NOMO-1 (cell line): ENCODE data around the gene DAB2IP.
"Not testable (repeated sequence)": the region's sequence is repeated elsewhere in the genome, so short reads cannot be mapped to it uniquely, and the experiment has no call there.

Source experiments
- DNase-seq, 2 experiments: peaks; one replicate each; lab custom pipeline; 2025; ENCODE audit not compliant: unreplicated experiment in 2 of 2; lab: John Stamatoyannopoulos, UW

Gene DAB2IP

DNA sequence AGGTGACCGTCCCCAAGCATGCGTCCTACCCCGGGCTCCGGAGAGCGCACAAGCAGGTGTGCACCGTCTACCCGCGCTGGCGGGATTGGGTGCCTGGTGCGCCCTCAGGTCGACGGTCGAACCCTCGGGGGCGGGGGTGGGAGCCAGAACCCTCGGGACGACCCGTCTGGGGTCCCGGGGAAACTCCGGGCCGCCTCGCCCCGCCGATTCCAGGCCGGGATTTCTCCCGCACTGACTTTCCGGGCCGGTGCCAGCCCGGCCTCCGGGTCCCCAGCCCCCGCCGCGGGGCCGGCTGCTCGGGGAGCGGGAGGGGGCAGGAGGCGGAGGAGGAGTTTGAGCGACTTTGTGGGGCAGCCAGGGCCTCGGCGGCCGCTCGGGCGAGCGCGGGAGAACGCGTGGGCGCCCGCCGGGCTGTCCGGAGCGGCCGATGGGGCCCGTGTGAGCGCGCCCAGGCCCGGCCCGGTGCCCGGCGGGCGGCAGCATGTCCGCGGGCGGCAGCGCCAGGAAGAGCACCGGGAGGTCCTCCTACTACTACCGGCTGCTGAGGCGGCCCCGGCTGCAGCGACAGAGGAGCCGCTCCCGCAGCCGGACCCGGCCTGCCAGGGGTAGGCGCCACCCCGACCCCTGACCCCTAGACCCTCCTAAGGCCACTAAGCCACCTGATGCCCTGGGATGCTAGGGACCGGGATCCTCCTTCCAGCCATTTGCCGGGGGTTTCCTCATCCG is at the start of gene DAB2IP:
Gene DAB2IP (plus strand): TSS at position 340 of the 726 bp plus-strand sequence. CDS start 142 bp downstream, at position 482.
- peak in 1 of 2 experiments; percentile 11 for DNase-seq

DNA sequence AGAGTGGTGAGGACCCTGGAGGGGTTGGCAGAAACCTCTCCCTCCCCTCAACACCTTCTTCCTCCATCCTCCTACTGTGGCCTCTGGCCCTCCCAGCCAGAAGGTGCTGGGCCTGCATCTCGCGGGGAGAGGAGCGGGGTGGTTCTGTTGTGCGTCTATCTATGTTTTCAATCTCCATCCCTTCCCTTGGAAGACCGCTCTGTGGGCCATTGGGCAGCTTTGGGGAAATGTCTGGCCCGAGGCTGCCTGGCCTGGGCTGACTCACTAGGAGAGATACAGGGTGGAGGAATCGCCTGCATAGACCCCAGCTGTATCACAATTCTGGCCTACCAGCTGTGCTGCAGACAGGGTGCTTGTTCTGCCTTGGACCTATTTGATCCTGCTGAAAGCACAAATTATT is 48.4 kb upstream of the DAB2IP start:
- DNase-seq = no peak

DNA sequence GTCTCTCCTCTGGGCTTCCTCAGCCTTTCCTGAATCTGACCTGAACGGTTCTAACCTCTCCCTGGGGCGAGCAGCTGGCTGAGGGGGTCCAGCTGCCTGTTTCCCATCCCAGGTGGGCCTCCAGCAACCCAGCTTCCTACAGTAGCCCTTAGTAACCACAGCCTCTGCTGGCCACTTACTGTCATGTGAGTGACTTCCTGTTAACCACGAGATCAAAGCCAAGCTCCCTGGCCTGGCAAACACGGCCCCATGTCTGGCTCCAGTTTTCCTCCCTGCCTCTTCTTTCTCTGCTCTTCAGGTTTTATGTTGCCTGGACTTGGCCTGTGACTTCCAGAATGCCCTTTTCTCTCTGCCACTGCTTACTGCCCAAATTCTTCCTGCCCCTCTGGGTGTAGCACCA is 47.2 kb upstream of the DAB2IP start:
- peak; percentile 26 to 73 for DNase-seq

DNA sequence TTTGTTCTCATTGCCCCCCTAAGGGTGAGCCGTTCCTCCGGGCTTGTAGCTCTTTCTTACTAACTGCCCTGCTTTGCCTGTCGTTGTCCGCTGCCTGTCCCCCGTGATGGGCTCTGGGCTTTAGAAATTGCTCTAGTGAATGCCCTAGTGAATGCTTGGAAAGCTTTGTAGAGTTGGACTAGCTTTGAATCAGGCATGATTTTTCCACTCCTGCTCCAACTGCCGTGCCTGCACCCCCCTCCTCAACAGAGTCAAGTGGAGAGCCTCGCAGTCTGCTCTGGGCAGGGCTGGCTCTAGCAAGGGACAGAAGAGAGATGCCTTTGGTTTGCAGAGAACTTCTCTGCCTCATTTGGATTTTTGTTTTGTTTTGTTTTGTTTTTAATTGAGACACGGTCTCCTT is 46.8 kb upstream of the DAB2IP start:
- DNase-seq = no peak

- DNase-seq = peak in 1 of 2 experiments; percentile 17
Observed at GRCh38 chr9:121607434-121608167, 43.8 kb upstream of the DAB2IP start.

DNA sequence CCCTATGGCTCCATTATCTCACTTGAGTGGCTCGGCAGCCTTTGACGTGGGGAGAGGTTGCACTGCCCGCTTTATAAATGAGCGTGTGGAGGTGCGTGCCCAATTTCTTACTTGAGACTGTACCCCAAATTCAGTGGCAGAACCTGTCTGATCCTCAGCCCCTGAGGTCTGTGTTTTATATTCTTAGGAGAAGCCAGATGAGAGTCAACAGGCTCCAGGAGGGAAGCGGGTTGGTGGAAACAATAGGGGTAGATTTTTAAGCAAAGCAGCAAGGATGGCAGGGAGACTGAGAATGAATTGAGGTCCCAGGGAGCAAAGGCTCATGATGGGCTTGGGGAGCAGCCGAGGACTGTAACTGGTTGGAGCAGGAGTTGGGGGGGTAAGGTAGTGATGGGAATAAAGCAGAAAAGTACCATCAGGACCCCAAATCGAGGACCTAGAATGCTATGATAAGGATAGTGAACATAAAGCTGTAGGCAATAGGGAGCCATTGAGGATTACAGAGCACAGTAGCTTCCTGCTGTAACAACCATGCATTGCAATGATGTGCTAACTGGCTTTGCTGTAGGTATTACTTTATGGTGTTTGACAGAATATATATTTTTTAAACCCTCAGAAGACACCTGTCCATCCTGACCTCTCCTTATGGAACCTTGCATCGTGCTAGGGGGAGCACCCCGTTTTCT is 43.1 kb upstream of the DAB2IP start:
- no peak for DNase-seq

DNA sequence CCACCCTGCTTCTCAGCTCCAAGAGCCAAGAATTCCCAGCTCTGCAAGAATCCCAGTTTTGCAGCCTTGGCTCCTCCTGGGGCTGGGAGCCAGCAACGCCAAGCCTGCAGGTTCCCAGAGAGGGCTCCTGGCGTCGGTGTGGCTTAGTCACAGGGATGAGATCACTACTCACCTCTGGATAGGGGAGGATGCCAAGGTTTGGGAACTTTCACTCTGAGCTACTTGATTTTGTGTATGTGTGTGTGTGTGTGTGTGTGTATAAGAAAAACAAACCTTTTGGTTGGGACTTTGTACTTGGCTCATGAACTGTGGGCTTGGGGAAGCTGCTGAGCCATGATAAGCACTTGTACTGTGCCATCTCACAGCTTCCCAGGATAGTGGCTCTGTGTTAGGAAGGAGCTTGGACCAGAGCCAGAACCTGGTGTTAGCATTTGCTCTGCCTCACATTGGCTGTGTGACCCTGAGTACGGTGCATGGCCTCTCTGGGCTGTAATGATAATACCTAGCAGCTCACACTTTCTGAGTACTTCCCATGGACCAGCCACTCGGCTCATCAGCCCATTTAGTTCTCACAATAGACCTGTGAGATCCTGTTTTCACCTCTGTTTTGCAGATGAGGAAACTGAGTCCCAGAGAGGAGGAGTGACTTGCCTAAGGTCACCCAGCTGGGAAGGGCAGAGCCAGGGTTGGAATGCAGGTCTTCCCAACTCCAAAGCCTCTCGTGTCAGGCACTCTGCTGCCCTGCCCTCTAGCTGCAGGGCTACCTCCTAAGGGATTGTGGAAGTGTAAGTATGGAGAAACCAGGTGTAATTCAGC is 41.4 kb upstream of the DAB2IP start:
- no peak for DNase-seq

DNA sequence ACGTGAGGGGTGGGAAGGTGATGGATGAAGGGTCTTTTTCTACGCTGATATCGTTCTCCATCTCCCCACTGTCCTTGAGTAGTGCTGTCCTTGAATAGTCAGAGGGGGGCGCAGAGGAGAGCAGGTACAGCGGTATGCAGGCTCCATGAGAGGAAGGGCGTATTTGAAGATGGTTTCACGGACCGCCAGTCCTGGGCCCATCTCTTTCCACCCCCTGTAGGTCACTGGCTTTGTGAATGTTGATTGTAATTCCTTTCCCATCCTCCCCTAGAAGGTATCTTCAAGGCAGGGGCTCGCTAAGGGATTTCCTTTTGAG is 40.8 kb upstream of the DAB2IP start:
- no peak for DNase-seq

DNA sequence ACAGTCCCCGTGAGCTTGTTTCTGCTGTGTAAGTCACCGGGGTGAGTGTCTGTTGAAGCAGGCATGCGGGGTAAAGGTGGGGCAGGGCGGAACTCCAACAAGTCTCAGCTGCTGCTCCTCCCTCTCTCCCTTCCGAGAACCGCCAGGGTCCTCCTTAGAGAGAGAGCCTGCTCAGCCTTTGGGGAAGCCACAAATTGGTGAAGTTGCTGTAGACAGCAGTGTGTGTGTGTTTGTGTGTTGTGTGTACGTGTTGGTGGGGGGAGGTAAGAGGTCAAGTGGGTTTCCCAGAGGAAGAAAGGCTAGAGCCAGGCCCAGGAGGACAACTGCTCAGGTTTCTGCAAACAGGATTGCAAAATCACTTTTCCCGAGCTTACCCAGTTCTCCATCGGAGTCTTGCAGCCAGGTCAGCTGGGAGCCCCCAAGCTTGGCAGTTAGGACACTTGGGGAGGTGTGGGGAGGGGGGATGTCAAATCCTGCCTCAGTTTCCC is 38.9 kb upstream of the DAB2IP start:
- DNase-seq = peak in 1 of 2 experiments; percentile 32

DNA sequence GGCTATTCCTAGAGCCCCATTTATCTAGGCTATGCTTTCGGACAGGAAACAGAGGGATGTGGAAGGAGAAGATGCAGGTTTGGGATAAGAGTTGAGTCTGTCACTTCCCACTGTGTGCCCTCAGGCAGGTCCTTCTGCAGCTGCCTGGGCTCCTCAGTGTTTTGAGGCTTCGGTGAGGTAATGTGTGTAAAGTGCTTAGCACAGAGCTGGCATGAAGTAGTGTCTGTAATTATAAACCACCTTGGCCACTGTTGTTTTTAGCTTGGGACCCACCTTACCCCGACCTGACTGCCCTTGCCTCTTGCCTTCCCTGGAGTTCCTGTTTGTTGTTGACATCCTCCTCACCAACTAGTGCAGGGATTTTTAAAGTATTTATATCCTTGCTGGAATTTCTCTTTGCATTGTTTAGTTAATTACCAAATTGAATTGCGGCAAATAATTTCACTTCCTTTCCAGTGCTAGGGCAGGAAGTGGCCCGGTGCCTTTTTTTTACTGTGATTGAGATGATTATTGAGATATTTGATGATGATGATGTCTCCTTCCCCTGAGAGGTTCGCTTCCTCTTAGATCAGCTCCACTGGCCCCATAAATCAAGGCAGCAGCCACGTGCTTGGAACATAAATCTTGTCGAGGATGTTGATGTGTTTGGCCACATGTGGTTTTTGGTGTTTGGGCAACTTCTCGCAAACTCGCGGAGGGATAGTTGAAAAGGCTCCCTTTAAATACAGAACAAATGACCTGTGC is 38.3 kb upstream of the DAB2IP start:
- DNase-seq = peak; percentile 78 to 93

GRCh38 chr9:121616123-121616755 is 35.2 kb upstream of the DAB2IP start:
- DNase-seq = no peak

DNA sequence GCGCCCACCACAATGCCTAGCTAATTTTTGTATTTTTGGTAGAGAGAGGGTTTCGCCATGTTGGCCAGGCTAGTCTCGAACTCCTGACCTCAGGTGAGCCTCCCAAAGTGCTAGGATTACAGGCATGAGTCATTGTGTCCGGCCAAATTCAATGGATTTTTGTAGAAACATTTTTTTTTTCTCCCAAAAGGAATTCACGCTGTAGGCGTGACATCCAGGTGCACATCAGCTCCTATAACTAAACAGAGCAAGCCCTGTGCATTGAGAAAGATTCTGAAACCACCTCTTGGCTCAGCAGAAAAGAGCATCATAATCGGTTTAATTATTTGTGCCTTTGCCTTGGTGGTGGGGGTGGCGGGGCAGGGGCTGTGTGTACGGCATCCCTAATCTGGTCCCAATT is 32.9 kb upstream of the DAB2IP start:
- DNase-seq = no peak

- not testable (repeated sequence) for DNase-seq
Observed at GRCh38 chr9:121618910-121619309, 32.5 kb upstream of the DAB2IP start.

GRCh38 chr9:121619545-121620324 is 31.7 kb upstream of the DAB2IP start:
- no peak for DNase-seq

DNA sequence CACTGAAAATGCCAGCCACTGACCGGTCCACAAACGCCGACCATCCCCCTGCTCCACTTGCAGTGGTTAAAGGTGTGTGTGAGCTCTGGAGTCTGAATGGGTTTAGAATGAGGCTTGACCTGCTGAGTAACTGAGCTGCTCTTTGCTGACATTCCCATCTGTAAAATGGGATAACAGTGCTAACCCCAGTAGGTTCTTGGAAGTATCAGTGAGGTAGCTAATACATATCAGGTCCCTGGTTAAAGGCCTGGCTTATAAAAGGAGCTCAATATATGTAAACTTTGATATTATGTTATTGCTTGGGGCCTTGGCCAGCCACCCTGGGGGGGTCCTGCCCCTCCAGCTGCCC is 31.1 kb upstream of the DAB2IP start:
- DNase-seq = no peak

DNA sequence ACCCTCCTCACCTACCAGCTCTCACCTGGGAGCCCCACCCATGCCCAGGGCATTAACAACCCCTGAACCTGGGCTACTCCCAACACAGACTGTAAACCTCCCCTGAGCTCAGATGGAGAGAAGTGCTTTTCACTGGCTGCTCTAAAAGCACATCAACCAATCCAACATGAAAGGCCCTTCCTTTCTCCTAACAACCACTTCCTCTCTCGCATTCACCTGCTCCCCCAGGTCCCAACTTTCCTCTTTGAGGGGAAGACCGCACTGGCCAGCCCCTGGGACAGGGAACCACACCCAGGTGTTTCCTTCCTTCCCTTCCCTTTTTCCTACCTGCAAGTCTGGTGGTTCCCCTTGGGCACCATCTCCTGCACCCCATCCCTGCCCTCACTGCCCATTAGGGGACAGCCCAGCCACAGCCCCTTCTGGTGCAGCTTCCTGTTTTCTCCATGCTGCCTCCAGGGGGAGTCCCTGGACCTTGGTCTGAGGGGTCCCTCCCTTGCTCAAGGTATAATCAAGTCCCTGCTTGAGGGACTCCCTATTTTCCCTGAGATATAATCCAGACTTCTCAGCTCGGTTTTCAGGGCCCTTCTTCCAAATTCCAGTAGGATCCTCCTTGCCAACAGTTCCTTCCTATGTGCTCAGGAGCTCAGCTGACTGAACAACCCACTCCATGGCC is 30.5 kb upstream of the DAB2IP start:
- DNase-seq = peak; percentile 25 to 40

- DNase-seq = peak in 1 of 2 experiments; percentile 26
Observed at GRCh38 chr9:121622387-121623203, 28.8 kb upstream of the DAB2IP start.

DNA sequence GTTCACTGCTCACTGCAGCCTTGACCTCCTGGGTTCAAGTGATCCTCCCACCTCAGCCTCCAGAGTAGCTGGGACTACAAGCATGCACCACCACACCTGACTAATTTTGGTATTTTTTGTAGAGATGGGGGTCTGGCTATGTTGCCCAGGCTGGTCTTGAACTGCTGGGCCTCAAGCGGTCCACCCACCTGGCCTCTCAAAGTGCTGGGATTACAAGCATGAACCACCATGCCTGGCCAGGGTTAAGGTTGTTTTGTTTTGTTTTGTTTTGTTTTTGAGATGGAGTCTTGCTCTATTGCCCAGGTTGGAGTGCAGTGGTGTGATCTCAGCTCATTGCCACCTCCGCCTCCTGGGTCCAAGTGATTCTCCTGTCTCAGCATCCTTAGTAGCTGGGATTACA is 28.0 kb upstream of the DAB2IP start:
- DNase-seq = not testable (repeated sequence)
